DND-41 (cell line): ENCODE results near the gene MVB12B.

Experiments used
- ATAC-seq: fragments of 200-7000 bp; cut with Tn5 transposase; 3 replicates; pipeline ENCODE4 v1.9.1; 2021; ENCODE audit warnings: low read depth; ENCODE audit not compliant: insufficient read depth
- DNase-seq: peaks from one replicate; pipeline ENCODE4 v3.0.0-alpha.2; 2020
- H2AFZ ChIP-seq: 2 replicates; pipeline ENCODE4 v1.6.0; 2012; ENCODE audit warnings: low read depth, low read length
- H3K27ac ChIP-seq: 2 replicates; pipeline ENCODE4 v1.5.1; 2012; ENCODE audit warnings: low read length, inconsistent platforms
- H3K27me3 ChIP-seq: fragments of 200-600 bp; sonication (generic); 2 replicates; pipeline ENCODE4 v1.6.0; 2012; ENCODE audit warnings: low read length, mild to moderate bottlenecking, inconsistent platforms; ENCODE audit not compliant: insufficient read depth, poor library complexity
- H3K36me3 ChIP-seq: 2 replicates; pipeline ENCODE4 v1.5.1; 2012; ENCODE audit warnings: low read length, inconsistent platforms; ENCODE audit not compliant: insufficient read depth
- H3K4me1 ChIP-seq: 2 replicates; pipeline ENCODE4 v1.5.1; 2012; ENCODE audit warnings: mild to moderate bottlenecking, low read length; ENCODE audit not compliant: insufficient read depth
- H3K4me2 ChIP-seq: 2 replicates; pipeline ENCODE4 v1.6.0; 2012; ENCODE audit warnings: mild to moderate bottlenecking, moderate library complexity, low read length, inconsistent platforms; ENCODE audit not compliant: insufficient read depth
- H3K4me3 ChIP-seq, 2 experiments: fragments of 200-600 bp in 1 of 2; shearing (Covaris generic) in 1 of 2; 2 replicates each; pipeline ENCODE4 v1.5.1; 2012 to 2016; ENCODE audit warnings: inconsistent platforms in 2 of 2, low read length in 2 of 2, mild to moderate bottlenecking in 2 of 2, low read depth in 1 of 2, moderate library complexity in 1 of 2
- H3K79me2 ChIP-seq: 2 replicates; pipeline ENCODE4 v1.6.0; 2012; ENCODE audit warnings: low read length, inconsistent platforms; ENCODE audit not compliant: insufficient read depth
- H3K9ac ChIP-seq: 2 replicates; pipeline ENCODE4 v1.6.0; 2012; ENCODE audit warnings: low read depth, mild to moderate bottlenecking, inconsistent platforms, low read length, moderate library complexity
- H3K9me3 ChIP-seq: 2 replicates; pipeline ENCODE4 v1.5.1; 2012; ENCODE audit warnings: low read length, moderate library complexity, mild to moderate bottlenecking, inconsistent platforms; ENCODE audit not compliant: insufficient read depth, severe bottlenecking
- H4K20me1 ChIP-seq: 2 replicates; pipeline ENCODE4 v1.6.0; 2012; ENCODE audit warnings: low read length; ENCODE audit not compliant: insufficient read depth
- CTCF ChIP-seq: IDR thresholded peaks from 2 replicates; pipeline ENCODE4 v1.5.1; 2012; ENCODE audit warnings: borderline replicate concordance, low read length, moderate library complexity, mild to moderate bottlenecking; ENCODE audit not compliant: poor library complexity, severe bottlenecking; ENCODE audit errors: extremely low read depth
- EZH2 ChIP-seq: IDR thresholded peaks from 3 replicates; pipeline ENCODE4 v1.6.1; 2012; ENCODE audit warnings: borderline replicate concordance, low read depth, mild to moderate bottlenecking, moderate library complexity, low read length, inconsistent platforms; ENCODE audit not compliant: severe bottlenecking

Gene MVB12B

GRCh38 chr9:126417684-126418083, 91.1 kb downstream of the MVB12B start:
- no peak overlapping the region for H3K4me2 ChIP-seq
- ATAC-seq: no peak

GRCh38 chr9:126418608-126419007, 92.0 kb downstream of the MVB12B start:
- no peak for TF ChIP-seq CTCF
- TF ChIP-seq EZH2: no peak
- no peak overlapping the region for H3K9ac ChIP-seq
- no peaks in the 10 kb centered on the region for H3K4me1 ChIP-seq
- H3K4me2 ChIP-seq: no peak overlapping the region
- H3K27me3 ChIP-seq: no peaks in the 10 kb centered on the region
- no peaks in the 10 kb centered on the region for H3K36me3 ChIP-seq
- no peak overlapping the region for H3K27ac ChIP-seq
- H2AFZ ChIP-seq: no peak overlapping the region
- ATAC-seq: no peak
- no peaks in the 10 kb centered on the region for H3K79me2 ChIP-seq
- no peak for DNase-seq
- no peaks in the 10 kb centered on the region for H3K9me3 ChIP-seq
- no peak overlapping the region for H3K4me3 ChIP-seq
- H4K20me1 ChIP-seq: peaks cover 13% of the 10 kb centered on the region; the same call in 1 of the 2 replicates

More at GRCh38 chr9:126417684-126418083, 91.1 kb downstream of the MVB12B start:
- no peak overlapping the region for H3K4me3 ChIP-seq
- H3K27me3 ChIP-seq: no peaks in the 10 kb centered on the region
- no peak for TF ChIP-seq EZH2
- no peak for TF ChIP-seq CTCF
- no peak overlapping the region for H2AFZ ChIP-seq
- H3K36me3 ChIP-seq: no peaks in the 10 kb centered on the region
- H3K4me1 ChIP-seq: no peaks in the 10 kb centered on the region
- no peaks in the 10 kb centered on the region for H3K79me2 ChIP-seq
- H3K27ac ChIP-seq: no peak overlapping the region
- H4K20me1 ChIP-seq: peaks cover 13% of the 10 kb centered on the region; the same call in 1 of the 2 replicates
- no peak overlapping the region for H3K9ac ChIP-seq
- DNase-seq: no peak
- H3K9me3 ChIP-seq: no peaks in the 10 kb centered on the region

GRCh38 chr9:126419475-126419874, 92.8 kb downstream of the MVB12B start:
- DNase-seq (no peak), ATAC-seq (no peak)
- H3K9ac ChIP-seq: no peak overlapping the region
- no peak overlapping the region for H3K4me2 ChIP-seq
- peaks cover 13% of the 10 kb centered on the region; the same call in 1 of the 2 replicates for H4K20me1 ChIP-seq
- H3K4me3 ChIP-seq: no peak overlapping the region
- no peaks in the 10 kb centered on the region for H3K79me2 ChIP-seq
- H3K27ac ChIP-seq: no peak overlapping the region
- TF ChIP-seq CTCF (no peak), EZH2 (no peak)
- H2AFZ ChIP-seq: no peak overlapping the region
- H3K4me1 ChIP-seq: no peaks in the 10 kb centered on the region
- no peaks in the 10 kb centered on the region for H3K27me3 ChIP-seq
- no peaks in the 10 kb centered on the region for H3K9me3 ChIP-seq
- no peaks in the 10 kb centered on the region for H3K36me3 ChIP-seq

- no peaks in the 10 kb centered on the region for H3K36me3 ChIP-seq
- no peak for DNase-seq
- no peak overlapping the region for H3K9ac ChIP-seq
- no peak overlapping the region for H3K4me3 ChIP-seq
- no peaks in the 10 kb centered on the region for H3K79me2 ChIP-seq
- H3K27ac ChIP-seq: no peak overlapping the region
- TF ChIP-seq EZH2 (no peak), CTCF (no peak)
- no peak overlapping the region for H3K4me2 ChIP-seq
- no peak overlapping the region for H2AFZ ChIP-seq
- H3K9me3 ChIP-seq: no peaks in the 10 kb centered on the region
- peaks cover 13% of the 10 kb centered on the region; the same call in 1 of the 2 replicates for H4K20me1 ChIP-seq
- ATAC-seq: no peak
- H3K4me1 ChIP-seq: no peaks in the 10 kb centered on the region
- H3K27me3 ChIP-seq: no peaks in the 10 kb centered on the region
Observed at GRCh38 chr9:126420135-126420534, 93.5 kb downstream of the MVB12B start.
